ENCODE results near the gene MCEMP1. TPM values are rescaled to one million over a fixed set of nuclear protein-coding genes. Genes with fewer than 3 reads are reported as not detected.

MCEMP1 gene
- total and polyA plus RNA-seq, 2 donors from 2014 or later, result 0.28 to 0.38 TPM

GRCh38 chr19:7725791-7726190, 48.9 kb downstream of the MCEMP1 start:
- Histone ChIP-seq H3K27me3 (ENCODE audit: control insufficient read depth, insufficient read depth, low read length) (peaks cover 11% of the 10 kb centered on the region), H3K9ac (ENCODE audit: low read length in 3 of 3) (no peak overlapping the region), H3K36me3 (ENCODE audit: control insufficient read depth in 2 of 3, insufficient read depth in 3 of 3, low read length in 3 of 3) (no peaks in the 10 kb centered on the region)

GRCh38 chr19:7729211-7729610, 52.3 kb downstream of the MCEMP1 start:
- FAIRE-seq (no peak), DNase-seq (no peak)
- Histone ChIP-seq H3K27ac (ENCODE audit: low read depth in 2 of 2, low read length in 2 of 2) (no peak overlapping the region), H3K9ac (ENCODE audit: low read length in 3 of 3) (no peak overlapping the region), H3K36me3 (ENCODE audit: control insufficient read depth in 2 of 3, insufficient read depth in 3 of 3, low read length in 3 of 3) (no peaks in the 10 kb centered on the region), H3K4me3 (ENCODE audit: low read length in 3 of 3) (no peak overlapping the region), H3K27me3 (ENCODE audit: control insufficient read depth, insufficient read depth, low read length) (peaks cover 18% of the 10 kb centered on the region), H3K4me1 (ENCODE audit: control insufficient read depth in 2 of 3, insufficient read depth in 2 of 3, low read depth in 1 of 3, low read length in 3 of 3) (no peaks in the 10 kb centered on the region), H3K9me3 (ENCODE audit: control insufficient read depth in 2 of 3, insufficient read depth in 1 of 3, low read length in 3 of 3) (no peaks in the 10 kb centered on the region)
- intact Hi-C loops (cut with DNase I), result no loop called here
- no peak for TF ChIP-seq CTCF (IDR thresholded peaks at IDR 0.05; ENCODE audit: borderline replicate concordance, extremely low read depth, insufficient read depth)

More at GRCh38 chr19:7725791-7726190, 48.9 kb downstream of the MCEMP1 start:
- no peak for TF ChIP-seq CTCF (IDR thresholded peaks at IDR 0.05; ENCODE audit: borderline replicate concordance, extremely low read depth, insufficient read depth)
- intact Hi-C loops (cut with DNase I), result no loop called here
- H3K4me3 ChIP-seq (ENCODE audit: low read length in 3 of 3), result no peak overlapping the region
- FAIRE-seq, result no peak
- no peaks in the 10 kb centered on the region for H3K9me3 ChIP-seq (ENCODE audit: control insufficient read depth in 2 of 3, insufficient read depth in 1 of 3, low read length in 3 of 3)
- no peak for DNase-seq
- no peaks in the 10 kb centered on the region for H3K4me1 ChIP-seq (ENCODE audit: control insufficient read depth in 2 of 3, insufficient read depth in 2 of 3, low read depth in 1 of 3, low read length in 3 of 3)
- no peak overlapping the region for H3K27ac ChIP-seq (ENCODE audit: low read depth in 2 of 2, low read length in 2 of 2)

Other genes starting within 250 kb of the MCEMP1 start
- gene PEX11G, start 188.1 kb upstream of the MCEMP1 start, total RNA-seq, result 7.8 TPM
- 20.8 TPM for gene PEX11G, start 188.1 kb upstream of the MCEMP1 start, polyA plus RNA-seq (ENCODE audit: insufficient read depth, low read depth, low replicate concordance)
- gene ZNF358, start 161.0 kb upstream of the MCEMP1 start, total RNA-seq, result 39.1 TPM
- gene ZNF358, start 161.0 kb upstream of the MCEMP1 start, polyA plus RNA-seq (ENCODE audit: insufficient read depth, low read depth, low replicate concordance), result 79.1 TPM
- gene MCOLN1, start 154.5 kb upstream of the MCEMP1 start, total RNA-seq, result 24.0 TPM
- gene MCOLN1, start 154.5 kb upstream of the MCEMP1 start, polyA plus RNA-seq (ENCODE audit: insufficient read depth, low read depth, low replicate concordance), result 25.7 TPM
- gene PNPLA6, start 141.4 kb upstream of the MCEMP1 start, total RNA-seq, result 101 TPM
- gene PNPLA6, start 141.4 kb upstream of the MCEMP1 start, polyA plus RNA-seq (ENCODE audit: insufficient read depth, low read depth, low replicate concordance), result 80.9 TPM
- gene CAMSAP3, start 81.2 kb upstream of the MCEMP1 start, total RNA-seq, result 18.5 TPM
- 19.3 TPM for gene CAMSAP3, start 81.2 kb upstream of the MCEMP1 start, polyA plus RNA-seq (ENCODE audit: insufficient read depth, low read depth, low replicate concordance)
- 44.4 TPM for gene XAB2, start 47.5 kb upstream of the MCEMP1 start, total RNA-seq
- 34.2 TPM for gene XAB2, start 47.5 kb upstream of the MCEMP1 start, polyA plus RNA-seq (ENCODE audit: insufficient read depth, low read depth, low replicate concordance)
- 112 TPM for gene PET100, start 47.3 kb upstream of the MCEMP1 start, total RNA-seq
- gene PET100, start 47.3 kb upstream of the MCEMP1 start, polyA plus RNA-seq (ENCODE audit: insufficient read depth, low read depth, low replicate concordance), result 181 TPM
- gene PCP2, start 43.4 kb upstream of the MCEMP1 start, total RNA-seq, result 6.1 TPM
- 8.9 TPM for gene PCP2, start 43.4 kb upstream of the MCEMP1 start, polyA plus RNA-seq (ENCODE audit: insufficient read depth, low read depth, low replicate concordance)
- gene STXBP2, start 40.0 kb upstream of the MCEMP1 start, total RNA-seq, result 136 TPM
- gene STXBP2, start 40.0 kb upstream of the MCEMP1 start, polyA plus RNA-seq (ENCODE audit: insufficient read depth, low read depth, low replicate concordance), result 74.8 TPM
- gene RETN, start 8.0 kb upstream of the MCEMP1 start, total RNA-seq, result 1.1 TPM
- gene RETN, start 8.0 kb upstream of the MCEMP1 start, polyA plus RNA-seq (ENCODE audit: insufficient read depth, low read depth, low replicate concordance), result not detected
- gene TRAPPC5, start 3.7 kb downstream of the MCEMP1 start, total RNA-seq, result 82.6 TPM
- gene TRAPPC5, start 3.7 kb downstream of the MCEMP1 start, polyA plus RNA-seq (ENCODE audit: insufficient read depth, low read depth, low replicate concordance), result 222 TPM
- 1.0 TPM for gene FCER2, start 25.0 kb downstream of the MCEMP1 start, total RNA-seq
- not detected for gene FCER2, start 25.0 kb downstream of the MCEMP1 start, polyA plus RNA-seq (ENCODE audit: insufficient read depth, low read depth, low replicate concordance)
- gene CLEC4G, start 55.0 kb downstream of the MCEMP1 start, total RNA-seq, result 0.72 TPM
- 1.1 TPM for gene CLEC4G, start 55.0 kb downstream of the MCEMP1 start, polyA plus RNA-seq (ENCODE audit: insufficient read depth, low read depth, low replicate concordance)
- gene CD209, start 70.4 kb downstream of the MCEMP1 start, total RNA-seq, result 11.7 TPM
- 1.2 TPM for gene CD209, start 70.4 kb downstream of the MCEMP1 start, polyA plus RNA-seq (ENCODE audit: insufficient read depth, low read depth, low replicate concordance)
- gene CLEC4M, start 86.2 kb downstream of the MCEMP1 start, total RNA-seq, result 0.54 TPM
- not detected for gene CLEC4M, start 86.2 kb downstream of the MCEMP1 start, polyA plus RNA-seq (ENCODE audit: insufficient read depth, low read depth, low replicate concordance)
- 15.9 TPM for gene EVI5L, start 153.1 kb downstream of the MCEMP1 start, total RNA-seq
- gene EVI5L, start 153.1 kb downstream of the MCEMP1 start, polyA plus RNA-seq (ENCODE audit: insufficient read depth, low read depth, low replicate concordance), result 14.5 TPM
- gene PRR36, start 197.3 kb downstream of the MCEMP1 start, total RNA-seq, result 4.2 TPM
- 1.1 TPM for gene PRR36, start 197.3 kb downstream of the MCEMP1 start, polyA plus RNA-seq (ENCODE audit: insufficient read depth, low read depth, low replicate concordance)
- gene LRRC8E, start 211.4 kb downstream of the MCEMP1 start, total RNA-seq, result 9.1 TPM
- 2.2 TPM for gene LRRC8E, start 211.4 kb downstream of the MCEMP1 start, polyA plus RNA-seq (ENCODE audit: insufficient read depth, low read depth, low replicate concordance)
- 37.0 TPM for gene MAP2K7, start 226.8 kb downstream of the MCEMP1 start, total RNA-seq
- 16.7 TPM for gene MAP2K7, start 226.8 kb downstream of the MCEMP1 start, polyA plus RNA-seq (ENCODE audit: insufficient read depth, low read depth, low replicate concordance)
- 0.44 TPM for gene TGFBR3L, start 237.7 kb downstream of the MCEMP1 start, total RNA-seq
- 1.5 TPM for gene TGFBR3L, start 237.7 kb downstream of the MCEMP1 start, polyA plus RNA-seq (ENCODE audit: insufficient read depth, low read depth, low replicate concordance)
- 18.4 TPM for gene SNAPC2, start 243.2 kb downstream of the MCEMP1 start, total RNA-seq
- 24.3 TPM for gene SNAPC2, start 243.2 kb downstream of the MCEMP1 start, polyA plus RNA-seq (ENCODE audit: insufficient read depth, low read depth, low replicate concordance)
- 25.9 TPM for gene CTXN1, start 249.0 kb downstream of the MCEMP1 start, total RNA-seq
- gene CTXN1, start 249.0 kb downstream of the MCEMP1 start, polyA plus RNA-seq (ENCODE audit: insufficient read depth, low read depth, low replicate concordance), result 8.9 TPM